ENCODE measurements around the gene SCMH1.

GRCh38 chr1:41241354-41241748, 755 bp downstream of the SCMH1 start:
- TF ChIP-seq GATA3 (IDR thresholded peaks at IDR 0.05; ENCODE audit: low read depth, low read length) (no peak), GATA2 (IDR thresholded peaks at IDR 0.05; ENCODE audit: low read depth, low read length) (no peak)

Measured in SH-SY5Y (cell line).